COLO668 (cell line): ENCODE results near the gene POLR1E.

Experiments used
- DNase-seq: peaks from one replicate; lab custom pipeline; 2025; ENCODE audit not compliant: unreplicated experiment; lab: John Stamatoyannopoulos, UW

POLR1E gene, protein sequence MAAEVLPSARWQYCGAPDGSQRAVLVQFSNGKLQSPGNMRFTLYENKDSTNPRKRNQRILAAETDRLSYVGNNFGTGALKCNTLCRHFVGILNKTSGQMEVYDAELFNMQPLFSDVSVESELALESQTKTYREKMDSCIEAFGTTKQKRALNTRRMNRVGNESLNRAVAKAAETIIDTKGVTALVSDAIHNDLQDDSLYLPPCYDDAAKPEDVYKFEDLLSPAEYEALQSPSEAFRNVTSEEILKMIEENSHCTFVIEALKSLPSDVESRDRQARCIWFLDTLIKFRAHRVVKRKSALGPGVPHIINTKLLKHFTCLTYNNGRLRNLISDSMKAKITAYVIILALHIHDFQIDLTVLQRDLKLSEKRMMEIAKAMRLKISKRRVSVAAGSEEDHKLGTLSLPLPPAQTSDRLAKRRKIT

GRCh38 chr9:37485389-37486255, at the start of gene POLR1E:
Gene POLR1E (plus strand): TSS chr9:37485948. CDS start chr9:37486048, 100 bp downstream.
- peak; percentile 96 for DNase-seq

DNA sequence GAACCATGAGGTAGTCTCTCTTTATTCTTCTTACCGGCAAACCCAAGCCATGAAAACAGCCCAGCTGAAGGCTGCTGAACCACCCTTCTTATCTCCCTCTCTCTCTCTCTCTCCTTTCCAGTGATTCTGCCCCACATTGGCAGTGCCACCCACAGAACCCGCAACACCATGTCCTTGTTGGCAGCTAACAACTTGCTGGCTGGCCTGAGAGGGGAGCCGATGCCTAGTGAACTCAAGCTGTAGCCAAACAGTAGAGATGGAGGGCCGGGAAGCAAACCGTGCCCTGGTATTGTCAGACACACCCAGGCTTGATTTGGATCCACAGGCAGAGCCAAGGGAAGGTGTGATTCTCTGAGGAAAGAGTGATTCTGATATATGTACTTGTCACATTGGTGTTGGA, 49.2 kb upstream of the POLR1E start:
- no peak for DNase-seq

- no peak for DNase-seq
These were observed 48.7 kb upstream of the POLR1E start for GRCh38 chr9:37437010-37437409.

- no peak for DNase-seq
These were observed 48.1 kb upstream of the POLR1E start for GRCh38 chr9:37437621-37438020.

DNA sequence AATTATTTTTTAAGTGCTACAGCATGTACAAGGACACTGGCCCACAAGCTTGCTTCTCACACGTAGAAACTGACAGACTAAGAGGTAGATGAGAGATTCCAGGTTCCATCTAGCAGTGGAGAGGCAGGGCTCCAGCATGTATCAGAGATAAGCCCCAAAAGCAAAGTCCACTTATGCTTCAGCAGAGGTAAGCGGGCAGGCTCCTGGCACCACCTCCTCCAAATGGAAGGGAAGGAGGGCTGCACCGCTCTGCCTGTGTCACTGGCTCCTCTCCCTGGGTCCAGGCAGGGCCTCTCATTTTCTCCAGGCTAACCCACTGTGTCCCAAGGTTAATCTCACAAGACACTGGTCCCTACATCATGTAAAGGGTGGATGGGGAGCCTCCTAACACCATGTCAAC, 47.4 kb upstream of the POLR1E start:
- DNase-seq, result no peak

DNA sequence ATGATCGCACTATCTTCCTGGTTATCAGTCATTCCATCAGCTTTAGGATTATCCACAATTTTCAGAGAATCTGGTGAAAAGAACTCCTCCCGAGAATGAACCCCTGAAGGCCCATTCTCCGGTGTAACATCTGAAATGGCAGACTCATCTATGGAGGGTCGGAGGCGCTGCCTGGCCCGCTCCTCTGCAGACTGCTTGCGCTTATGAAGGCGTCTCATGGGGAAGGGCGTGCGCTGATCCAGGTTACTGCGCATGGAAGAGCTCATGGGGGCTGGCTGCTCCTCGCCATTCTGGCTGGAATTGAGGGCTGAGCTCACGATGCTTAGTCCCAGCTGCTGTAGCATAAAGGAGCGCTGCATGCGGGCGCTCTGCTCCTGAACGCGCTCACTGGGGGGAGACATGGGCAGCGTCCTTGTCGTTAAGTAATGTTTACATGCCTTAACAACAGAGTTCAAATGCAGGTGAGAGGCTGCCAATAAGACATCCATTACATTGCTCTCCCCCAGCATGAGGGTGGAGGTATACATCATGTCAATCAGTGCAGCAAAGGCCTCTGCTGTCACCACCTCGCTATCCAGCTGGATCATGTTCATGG, 43.9 kb upstream of the POLR1E start:
- no peak for DNase-seq

GRCh38 chr9:37442556-37442955, 43.2 kb upstream of the POLR1E start:
- DNase-seq, result no peak

GRCh38 chr9:37443566-37443965, 42.2 kb upstream of the POLR1E start:
- DNase-seq, result no peak

GRCh38 chr9:37444890-37445289, 40.9 kb upstream of the POLR1E start:
- DNase-seq, result no peak

DNA sequence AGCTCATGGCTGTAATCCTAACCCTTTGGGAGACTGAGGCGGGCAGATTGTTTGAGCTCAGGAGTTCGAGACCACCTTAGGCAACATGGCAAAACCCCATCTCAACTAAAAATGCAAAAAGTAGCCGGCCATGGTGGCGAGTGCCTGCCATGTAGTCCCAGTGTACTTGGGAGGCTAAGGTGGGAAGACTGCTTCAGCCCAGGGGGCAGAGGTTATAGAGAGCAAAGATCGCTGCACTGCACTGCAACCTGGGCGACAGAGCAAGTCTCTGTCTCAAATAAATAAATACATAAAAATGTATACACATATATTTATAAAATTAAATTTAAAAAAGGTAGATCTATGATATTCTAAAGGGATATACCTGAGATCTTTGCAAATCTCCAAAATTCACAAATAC, 39.9 kb upstream of the POLR1E start:
- no peak for DNase-seq

DNA sequence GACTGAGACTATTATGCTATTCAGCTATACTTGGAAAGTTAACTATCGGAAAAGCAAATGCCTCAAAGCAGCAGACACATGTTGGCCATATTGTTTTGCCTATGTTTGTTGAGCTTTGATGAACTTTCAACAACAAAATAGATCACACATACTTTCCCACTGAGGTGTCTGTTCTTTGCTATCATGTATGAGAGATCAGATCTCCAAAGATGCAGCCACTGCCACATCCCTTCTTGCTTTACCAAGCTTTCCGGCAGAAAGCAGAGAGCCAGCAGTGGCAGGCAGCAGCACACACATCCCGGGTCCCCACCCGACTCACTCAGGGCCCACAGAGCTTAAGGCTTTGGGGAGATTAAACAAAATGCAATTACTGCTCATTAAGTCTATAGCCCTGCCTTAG, 39.3 kb upstream of the POLR1E start:
- DNase-seq, result no peak

DNA sequence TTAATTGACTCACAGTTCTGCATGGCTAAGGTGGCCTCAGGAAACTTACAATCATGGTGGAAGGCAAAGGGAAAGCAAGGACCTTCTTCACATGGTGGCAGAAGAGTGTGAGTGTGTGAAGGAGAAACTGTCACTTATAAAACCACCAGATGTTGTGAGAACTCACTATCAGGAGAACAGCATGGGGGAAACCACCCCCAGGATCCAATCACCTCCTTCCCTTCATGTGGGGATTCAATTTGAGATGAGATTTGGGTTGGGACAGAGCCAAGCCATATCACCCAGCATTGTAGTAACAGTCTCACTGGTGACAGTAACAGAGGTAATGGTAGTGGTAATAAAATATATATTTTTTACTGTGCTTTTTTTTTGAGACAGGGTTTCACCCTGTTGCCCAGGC, 38.6 kb upstream of the POLR1E start:
- DNase-seq, result no peak

DNA sequence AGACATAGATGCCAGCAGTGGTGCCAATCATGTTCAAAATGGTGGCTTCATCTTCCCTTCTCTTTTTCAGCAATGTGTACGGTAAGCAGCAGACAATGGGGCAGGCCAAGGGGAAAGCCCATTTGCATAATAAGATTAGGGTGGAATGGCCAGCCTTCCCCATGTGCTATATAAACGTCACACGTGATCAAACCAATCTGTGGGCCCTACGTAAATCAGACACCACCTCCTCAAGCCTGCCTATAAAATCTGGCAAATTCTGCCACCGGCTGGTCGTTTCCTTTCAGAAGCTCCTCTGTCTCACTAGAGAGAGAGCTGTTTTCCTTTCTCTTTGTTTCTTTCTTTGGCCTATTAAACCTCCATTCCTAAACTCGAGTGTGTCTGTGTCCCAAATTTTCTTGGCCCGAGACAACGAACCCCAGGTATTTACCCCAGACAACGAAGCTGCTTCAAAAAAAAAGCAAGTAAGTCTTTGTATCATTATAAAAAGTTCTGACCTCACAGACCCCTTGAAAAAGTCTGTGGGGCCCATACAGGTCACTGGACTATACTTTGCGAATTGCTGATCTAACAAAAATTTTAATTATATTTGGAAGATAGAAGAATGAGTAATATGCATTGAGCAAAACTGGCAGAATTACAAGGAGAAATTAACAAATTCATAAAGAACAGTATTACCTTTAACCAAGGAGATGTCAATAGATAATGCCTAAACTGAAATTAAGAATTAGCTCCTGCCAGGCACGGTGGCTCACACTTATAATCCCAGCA, 35.7 kb upstream of the POLR1E start:
- no peak for DNase-seq

- no peak for DNase-seq
These were observed 34.1 kb upstream of the POLR1E start for GRCh38 chr9:37451628-37452027.

DNA sequence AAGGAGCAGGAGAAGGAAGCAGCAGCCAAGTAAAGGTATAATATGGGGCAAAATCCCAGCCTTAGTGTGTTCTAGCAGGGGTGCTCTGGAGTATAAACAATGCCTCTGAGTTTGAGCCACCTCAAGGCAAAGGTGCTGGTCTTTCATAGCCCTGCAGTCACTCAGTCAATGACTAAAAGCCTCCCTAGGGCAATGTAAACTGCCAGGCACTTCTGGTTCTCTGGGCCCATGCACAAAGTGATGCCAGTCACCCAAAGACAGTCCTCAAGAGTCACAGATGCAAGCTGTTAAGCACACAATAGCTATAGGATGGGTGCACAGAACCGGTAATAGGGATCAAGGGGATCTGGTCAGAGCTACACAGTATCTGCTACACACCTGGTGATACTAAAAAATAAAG, 33.1 kb upstream of the POLR1E start:
- DNase-seq, result no peak

GRCh38 chr9:37453827-37454226, 31.9 kb upstream of the POLR1E start:
- DNase-seq, result no peak

- no peak for DNase-seq
These were observed 31.5 kb upstream of the POLR1E start for GRCh38 chr9:37454238-37454637.

- no peak for DNase-seq
These were observed 29.7 kb upstream of the POLR1E start for GRCh38 chr9:37455884-37456647.

DNA sequence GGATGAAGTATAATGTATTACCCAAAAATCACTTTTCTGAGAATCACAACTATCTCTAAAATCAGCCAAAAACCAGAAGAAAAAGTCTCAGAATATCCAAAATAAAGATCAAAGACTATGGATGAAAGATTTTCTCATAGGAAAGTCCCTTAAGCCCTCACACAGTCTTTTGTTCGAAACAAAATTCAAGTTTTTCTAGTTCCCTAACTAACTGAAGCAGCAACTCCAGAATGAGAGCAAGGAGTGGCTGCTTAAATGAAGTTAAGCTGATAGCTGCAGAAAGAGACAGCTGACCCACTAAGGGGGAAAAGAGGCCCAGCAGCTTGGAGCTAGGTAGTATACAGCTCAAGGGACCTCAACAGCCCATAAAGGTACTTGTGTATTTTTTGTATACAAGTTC, 28.9 kb upstream of the POLR1E start:
- no peak for DNase-seq

- no peak for DNase-seq
These were observed 21.7 kb upstream of the POLR1E start for GRCh38 chr9:37464006-37464405.
